ENCODE data around the gene GTF2A1L. TPM values are rescaled to one million over a fixed set of nuclear protein-coding genes. Genes with fewer than 3 reads are reported as not detected.
A peak's percentile ranks its signal among the peaks of the same experiment; 100 is the strongest.
"Not testable (repeated sequence)": the region's sequence is repeated elsewhere in the genome, so short reads cannot be mapped to it uniquely, and the experiment has no call there.

The GTF2A1L gene
- total and polyA plus RNA-seq, 9 donors: 0.28 to 3.4 (median 0.84) TPM; not detected in 1

DNA sequence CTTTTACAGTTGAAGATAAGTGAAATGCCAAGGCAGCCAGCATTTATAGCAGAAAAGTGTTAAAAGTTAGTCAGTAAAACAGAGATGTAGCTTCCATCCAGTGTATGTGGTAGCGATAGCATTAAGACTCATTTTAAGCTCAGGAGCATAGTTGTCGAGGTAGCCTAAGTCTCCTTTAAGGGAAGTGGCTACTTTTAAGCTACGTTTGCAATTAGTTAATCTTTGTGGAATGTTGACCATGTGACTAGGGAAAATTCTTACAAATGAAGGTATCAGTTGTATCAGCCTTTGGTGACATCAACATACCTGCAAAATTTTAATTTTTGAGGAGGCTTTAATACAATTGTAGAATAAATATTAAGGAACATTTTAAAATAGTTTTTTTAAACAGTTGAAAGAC, 76.0 kb downstream of the GTF2A1L start:
- H3K9me3 ChIP-seq (replicated peaks; ENCODE audit: control insufficient read depth, low read depth, low read length): no peaks in the 10 kb centered on the region
- H3K27ac ChIP-seq (ENCODE audit: low read length): no peak overlapping the region
- H3K36me3 ChIP-seq (ENCODE audit: control insufficient read depth, insufficient read depth, low read length): no peaks in the 10 kb centered on the region
- H3K4me1 ChIP-seq (ENCODE audit: control insufficient read depth, insufficient read depth, low read length): no peaks in the 10 kb centered on the region
- no CpG with 5 or more reads among the region's 3 CpGs for WGBS (ENCODE audit: insufficient coverage)
- no peak for DNase-seq
- no peak overlapping the region for H3K4me3 ChIP-seq (ENCODE audit: low read length)
- no peaks in the 10 kb centered on the region for H3K27me3 ChIP-seq (ENCODE audit: control insufficient read depth, insufficient read depth, low read length)

- H3K36me3 ChIP-seq (ENCODE audit: control insufficient read depth, insufficient read depth, low read length): no peaks in the 10 kb centered on the region
- no peaks in the 10 kb centered on the region for H3K9me3 ChIP-seq (replicated peaks; ENCODE audit: control insufficient read depth, low read depth, low read length)
- no peak for DNase-seq
- H3K4me3 ChIP-seq (ENCODE audit: low read length): no peak overlapping the region
- H3K27me3 ChIP-seq (ENCODE audit: control insufficient read depth, insufficient read depth, low read length): no peaks in the 10 kb centered on the region
- H3K27ac ChIP-seq (ENCODE audit: low read length): no peak overlapping the region
- no peaks in the 10 kb centered on the region for H3K4me1 ChIP-seq (ENCODE audit: control insufficient read depth, insufficient read depth, low read length)
- WGBS (ENCODE audit: insufficient coverage): no CpG with 5 or more reads among the region's 3 CpGs
Measured at GRCh38 chr2:48694149-48694548, 76.5 kb downstream of the GTF2A1L start.

DNA sequence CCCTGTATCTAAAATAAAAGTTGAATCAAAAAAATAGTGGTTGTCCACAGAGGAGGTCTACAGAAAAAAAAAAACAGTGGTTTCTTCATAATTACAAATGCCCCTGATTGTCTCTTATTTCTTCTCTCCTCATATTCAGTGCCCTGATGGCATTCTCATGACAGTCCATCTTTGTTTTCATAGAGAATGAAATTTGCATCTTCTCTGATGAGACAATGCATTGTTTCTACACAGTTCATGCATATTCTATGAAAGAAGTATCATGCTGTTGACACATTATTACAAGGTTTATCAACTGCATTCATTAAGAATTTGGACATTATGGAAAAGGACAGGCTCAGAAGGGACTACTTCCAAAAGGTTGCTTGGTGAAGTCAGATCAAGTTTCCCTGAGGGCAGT, 78.3 kb downstream of the GTF2A1L start:
- DNase-seq: no peak
- no peaks in the 10 kb centered on the region for H3K4me1 ChIP-seq (ENCODE audit: control insufficient read depth, insufficient read depth, low read length)

GRCh38 chr2:48696881-48697280, 79.2 kb downstream of the GTF2A1L start:
- Histone ChIP-seq H3K4me3 (ENCODE audit: low read length) (no peak overlapping the region), H3K27me3 (ENCODE audit: control insufficient read depth, insufficient read depth, low read length) (no peaks in the 10 kb centered on the region), H3K36me3 (ENCODE audit: control insufficient read depth, insufficient read depth, low read length) (no peaks in the 10 kb centered on the region), H3K27ac (ENCODE audit: low read length) (no peak overlapping the region), H3K4me1 (ENCODE audit: control insufficient read depth, insufficient read depth, low read length) (no peaks in the 10 kb centered on the region), H3K9me3 (replicated peaks; ENCODE audit: control insufficient read depth, low read depth, low read length) (no peaks in the 10 kb centered on the region)
- 75% methylated on average over 1 of the region's 1 CpG for WGBS (ENCODE audit: insufficient coverage)
- DNase-seq: no peak

More for the DNA sequence above, 78.3 kb downstream of the GTF2A1L start:
- no peaks in the 10 kb centered on the region for H3K36me3 ChIP-seq (ENCODE audit: control insufficient read depth, insufficient read depth, low read length)
- no peak overlapping the region for H3K4me3 ChIP-seq (ENCODE audit: low read length)
- H3K9me3 ChIP-seq (replicated peaks; ENCODE audit: control insufficient read depth, low read depth, low read length): no peaks in the 10 kb centered on the region
- H3K27me3 ChIP-seq (ENCODE audit: control insufficient read depth, insufficient read depth, low read length): no peaks in the 10 kb centered on the region
- no peak overlapping the region for H3K27ac ChIP-seq (ENCODE audit: low read length)

DNA sequence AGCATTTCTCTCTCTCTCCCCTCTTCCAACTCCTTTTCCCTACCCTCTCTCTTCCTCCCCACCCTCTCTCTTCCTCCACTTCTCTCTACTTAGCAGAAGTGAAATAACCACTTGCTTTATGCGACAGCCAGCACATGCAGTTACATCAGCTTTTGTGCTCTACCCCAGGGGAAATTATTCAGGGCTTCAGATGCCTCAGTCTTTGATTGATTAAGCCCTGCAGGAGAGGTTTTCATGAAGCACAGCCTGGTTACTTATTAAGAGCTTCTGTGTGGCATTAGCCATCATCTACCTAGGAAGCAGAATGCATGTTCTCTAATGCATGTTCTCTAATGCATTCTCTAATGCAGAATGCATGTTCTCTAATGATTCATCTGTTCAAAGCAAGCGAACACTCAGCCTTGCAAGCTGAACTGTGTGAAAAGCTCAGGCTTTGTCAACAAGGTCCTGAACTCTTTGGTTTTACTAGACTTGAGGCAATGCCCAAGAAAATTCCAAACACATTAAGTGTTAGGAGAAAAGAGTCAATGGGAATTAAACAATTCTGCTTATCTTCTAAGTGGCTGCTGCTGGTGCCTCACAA, 81.8 kb downstream of the GTF2A1L start:
- no peak overlapping the region for H3K4me3 ChIP-seq (ENCODE audit: low read length)
- no peaks in the 10 kb centered on the region for H3K27me3 ChIP-seq (ENCODE audit: control insufficient read depth, insufficient read depth, low read length)
- H3K36me3 ChIP-seq (ENCODE audit: control insufficient read depth, insufficient read depth, low read length): no peaks in the 10 kb centered on the region
- no peaks in the 10 kb centered on the region for H3K4me1 ChIP-seq (ENCODE audit: control insufficient read depth, insufficient read depth, low read length)
- H3K27ac ChIP-seq (ENCODE audit: low read length): no peak overlapping the region
- no peaks in the 10 kb centered on the region for H3K9me3 ChIP-seq (replicated peaks; ENCODE audit: control insufficient read depth, low read depth, low read length)
- no peak for DNase-seq
- WGBS (ENCODE audit: insufficient coverage): 29% methylated on average over 2 of the region's 2 CpGs

DNA sequence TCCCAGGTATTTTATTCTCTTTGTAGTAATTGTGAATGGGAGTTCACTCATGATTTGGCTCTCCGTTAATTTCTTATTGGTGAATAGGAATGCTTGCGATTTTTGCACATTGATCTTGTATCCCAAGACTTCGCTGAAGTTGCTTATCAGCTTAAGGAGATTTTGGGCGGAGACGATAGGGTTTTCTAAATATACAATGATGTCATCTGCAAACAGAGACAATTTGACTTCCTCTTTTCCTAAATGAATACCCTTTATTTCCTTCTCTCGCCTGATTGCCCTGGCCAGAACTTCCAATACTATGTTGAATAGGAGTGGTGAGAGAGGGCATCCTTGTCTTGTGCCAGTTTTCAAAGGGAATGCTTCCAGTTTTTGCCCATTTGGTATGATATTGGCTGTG, 86.0 kb downstream of the GTF2A1L start:
- 80% methylated on average over 1 of the region's 6 CpGs for WGBS (ENCODE audit: insufficient coverage)
- H3K27ac ChIP-seq (ENCODE audit: low read length); DNase-seq; H3K4me1 ChIP-seq (ENCODE audit: control insufficient read depth, insufficient read depth, low read length); H3K4me3 ChIP-seq (ENCODE audit: low read length); H3K27me3 ChIP-seq (ENCODE audit: control insufficient read depth, insufficient read depth, low read length); H3K9me3 ChIP-seq (replicated peaks; ENCODE audit: control insufficient read depth, low read depth, low read length); H3K36me3 ChIP-seq (ENCODE audit: control insufficient read depth, insufficient read depth, low read length): not testable (repeated sequence)

DNA sequence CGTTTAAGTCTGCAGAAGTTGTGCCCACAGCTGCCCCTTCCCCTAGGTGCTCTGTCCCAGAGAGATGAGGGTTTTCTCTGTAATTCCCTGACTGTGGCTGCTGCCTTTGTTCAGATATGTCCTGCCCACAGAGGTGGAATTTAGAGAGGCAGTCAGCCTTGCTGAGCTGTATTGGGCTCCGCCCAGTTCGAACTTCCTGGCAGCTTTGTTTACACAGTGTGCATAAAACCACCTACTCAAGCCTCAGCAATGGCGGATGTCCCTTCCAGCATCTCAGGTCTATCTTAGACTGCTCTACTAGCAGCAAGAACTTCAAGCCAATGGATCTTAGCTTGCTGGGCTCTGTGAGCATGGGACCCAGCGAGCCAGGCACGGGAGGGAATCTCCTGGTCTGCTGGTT, 89.8 kb downstream of the GTF2A1L start:
- 78% methylated on average over 2 of the region's 6 CpGs for WGBS (ENCODE audit: insufficient coverage)

DNA sequence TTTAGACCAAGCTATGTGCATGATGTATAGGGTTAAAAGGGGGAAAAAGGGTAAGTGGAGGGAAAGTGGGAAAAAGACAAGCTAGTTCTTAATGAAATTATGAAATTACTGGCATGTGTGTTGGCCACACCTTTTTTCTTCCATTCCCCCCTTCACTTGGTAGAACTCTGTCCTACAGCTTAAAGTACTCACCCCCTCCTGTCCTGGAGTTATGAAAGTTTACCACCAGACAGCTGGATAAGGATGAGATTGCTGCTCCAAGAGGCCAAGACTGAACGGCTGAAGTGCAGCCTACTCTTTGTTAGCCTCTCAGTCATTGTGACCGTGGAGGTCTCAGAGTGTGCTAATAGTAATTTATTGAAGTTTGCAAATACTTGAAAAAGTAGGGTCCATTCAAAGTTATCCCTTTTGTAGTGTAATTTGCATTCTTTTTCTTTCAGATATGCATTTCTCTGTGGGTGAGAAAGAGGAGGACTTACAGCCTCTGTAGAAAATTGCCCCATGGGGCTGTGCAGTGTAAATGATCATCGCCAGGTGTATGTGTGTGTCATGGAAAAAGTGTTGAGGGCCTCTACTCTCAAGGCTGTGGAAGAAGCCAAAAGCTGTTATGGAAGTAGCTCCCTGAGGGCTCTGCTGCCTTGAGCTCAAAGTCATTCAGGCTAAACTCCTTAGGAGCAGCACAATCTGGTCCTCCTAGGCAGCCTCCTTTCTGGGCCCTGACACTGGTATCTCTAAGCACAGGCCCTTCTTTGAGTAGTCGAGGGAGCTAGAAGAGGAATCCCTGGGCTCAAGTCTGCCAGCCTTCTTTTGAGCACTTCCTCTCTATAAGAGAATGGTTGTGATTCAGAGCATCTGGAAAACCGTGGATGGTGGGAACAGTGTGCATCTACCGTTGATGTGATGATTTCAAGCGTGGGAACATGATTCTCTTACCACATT, 91.7 kb downstream of the GTF2A1L start:
- Histone ChIP-seq H3K27ac (ENCODE audit: low read length) (peak overlapping the region; percentile 25), H3K4me3 (ENCODE audit: low read length) (no peak overlapping the region), H3K27me3 (ENCODE audit: control insufficient read depth, insufficient read depth, low read length) (no peaks in the 10 kb centered on the region), H3K4me1 (ENCODE audit: control insufficient read depth, insufficient read depth, low read length) (peaks cover 11% of the 10 kb centered on the region), H3K9me3 (replicated peaks; ENCODE audit: control insufficient read depth, low read depth, low read length) (no peaks in the 10 kb centered on the region), H3K36me3 (ENCODE audit: control insufficient read depth, insufficient read depth, low read length) (no peaks in the 10 kb centered on the region)
- DNase-seq: peak; percentile 75
- WGBS (ENCODE audit: insufficient coverage): 54% methylated on average over 4 of the region's 7 CpGs

More for the DNA sequence above, 89.8 kb downstream of the GTF2A1L start:
- DNase-seq: no peak
- Histone ChIP-seq H3K36me3 (ENCODE audit: control insufficient read depth, insufficient read depth, low read length) (no peaks in the 10 kb centered on the region), H3K27ac (ENCODE audit: low read length) (no peak overlapping the region), H3K9me3 (replicated peaks; ENCODE audit: control insufficient read depth, low read depth, low read length) (no peaks in the 10 kb centered on the region), H3K27me3 (ENCODE audit: control insufficient read depth, insufficient read depth, low read length) (no peaks in the 10 kb centered on the region), H3K4me3 (ENCODE audit: low read length) (no peak overlapping the region), H3K4me1 (ENCODE audit: control insufficient read depth, insufficient read depth, low read length) (peaks cover 3% of the 10 kb centered on the region)

GRCh38 chr2:48711343-48711742, 93.7 kb downstream of the GTF2A1L start:
- H3K4me1 ChIP-seq (ENCODE audit: control insufficient read depth, insufficient read depth, low read length): peaks cover 22% of the 10 kb centered on the region
- H3K27me3 ChIP-seq (ENCODE audit: control insufficient read depth, insufficient read depth, low read length): no peaks in the 10 kb centered on the region
- no peak for DNase-seq
- WGBS (ENCODE audit: insufficient coverage): 62% methylated on average over 1 of the region's 4 CpGs
- no peaks in the 10 kb centered on the region for H3K9me3 ChIP-seq (replicated peaks; ENCODE audit: control insufficient read depth, low read depth, low read length)
- H3K36me3 ChIP-seq (ENCODE audit: control insufficient read depth, insufficient read depth, low read length): no peaks in the 10 kb centered on the region
- H3K27ac ChIP-seq (ENCODE audit: low read length): no peak overlapping the region
- no peak overlapping the region for H3K4me3 ChIP-seq (ENCODE audit: low read length)

DNA sequence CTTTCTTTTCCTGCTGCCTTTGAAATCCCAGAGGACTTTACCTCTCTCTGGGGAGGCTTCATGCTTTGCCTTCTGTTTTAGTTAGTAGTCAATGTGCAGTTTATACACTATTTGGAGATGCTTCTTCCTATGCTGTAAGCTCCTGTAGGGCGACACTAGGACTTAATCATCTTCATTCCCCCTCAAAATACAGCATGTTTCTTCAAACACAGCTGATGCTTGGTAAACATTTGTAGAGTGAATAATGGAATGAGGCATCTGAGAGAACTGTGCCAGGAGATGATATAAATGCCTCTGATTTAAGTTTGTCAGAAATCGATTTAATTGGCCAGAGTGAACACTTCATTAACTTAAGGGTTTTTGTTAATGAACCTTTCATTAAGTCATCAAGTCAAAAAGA, 94.5 kb downstream of the GTF2A1L start:
- no CpG with 5 or more reads among the region's 2 CpGs for WGBS (ENCODE audit: insufficient coverage)
- H3K36me3 ChIP-seq (ENCODE audit: control insufficient read depth, insufficient read depth, low read length): no peaks in the 10 kb centered on the region
- H3K4me1 ChIP-seq (ENCODE audit: control insufficient read depth, insufficient read depth, low read length): peaks cover 22% of the 10 kb centered on the region
- H3K4me3 ChIP-seq (ENCODE audit: low read length): no peak overlapping the region
- H3K9me3 ChIP-seq (replicated peaks; ENCODE audit: control insufficient read depth, low read depth, low read length): no peaks in the 10 kb centered on the region
- no peak for DNase-seq
- no peak overlapping the region for H3K27ac ChIP-seq (ENCODE audit: low read length)
- H3K27me3 ChIP-seq (ENCODE audit: control insufficient read depth, insufficient read depth, low read length): no peaks in the 10 kb centered on the region

All from muscle of leg (tissue), 11 donors.